Activated naive CD8-positive, alpha-beta T cell treated with anti-CD3 and anti-CD28 coated beads, Interleukin-2, amount 50 U/mL, for 16 hours (primary cell): Measurements from ENCODE around the gene ADGRG1.
"Not testable (repeated sequence)": the region's sequence is repeated elsewhere in the genome, so short reads cannot be mapped to it uniquely, and the experiment has no call there.

Source experiments
- DNase-seq: peaks from one replicate; pipeline ENCODE4 v3.0.0-alpha.2; 2020; ENCODE audit warnings: low read depth, low spot score

ADGRG1 gene

DNA sequence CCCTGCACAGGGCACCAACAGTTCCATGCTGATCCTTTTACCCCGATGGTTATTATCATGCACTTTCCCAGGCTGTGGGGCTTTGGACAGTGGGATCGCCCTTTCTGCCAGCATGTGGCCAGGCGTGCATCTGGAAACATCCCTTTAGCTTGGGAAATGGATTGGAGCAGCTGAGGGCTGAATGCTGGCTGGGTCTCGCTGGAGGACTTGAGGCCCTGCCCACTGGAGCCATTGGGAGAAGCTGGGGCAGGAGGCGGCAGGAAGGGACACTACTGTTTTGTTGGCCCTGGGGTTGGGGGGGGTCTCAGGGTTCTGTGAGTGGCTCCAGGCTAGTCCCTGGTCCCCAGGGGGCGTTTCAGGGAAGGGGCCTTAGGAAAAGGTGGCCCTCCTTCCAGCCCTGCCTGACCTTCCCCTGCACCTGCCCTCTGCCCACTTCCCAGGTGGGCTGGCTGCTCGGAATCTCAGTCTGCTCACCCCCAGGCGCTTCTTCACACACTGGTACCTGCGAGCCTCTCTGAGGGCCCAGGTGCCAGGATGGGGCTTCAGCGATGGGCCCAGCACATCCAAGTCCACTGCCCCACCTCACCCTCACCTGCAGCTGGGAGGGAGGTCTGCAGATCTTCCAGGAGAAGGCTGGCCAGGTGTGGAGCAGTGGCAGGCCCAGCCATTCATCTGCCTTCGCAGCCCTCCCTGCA lies 38.1 kb downstream of the ADGRG1 start:
- DNase-seq: no peak

DNA sequence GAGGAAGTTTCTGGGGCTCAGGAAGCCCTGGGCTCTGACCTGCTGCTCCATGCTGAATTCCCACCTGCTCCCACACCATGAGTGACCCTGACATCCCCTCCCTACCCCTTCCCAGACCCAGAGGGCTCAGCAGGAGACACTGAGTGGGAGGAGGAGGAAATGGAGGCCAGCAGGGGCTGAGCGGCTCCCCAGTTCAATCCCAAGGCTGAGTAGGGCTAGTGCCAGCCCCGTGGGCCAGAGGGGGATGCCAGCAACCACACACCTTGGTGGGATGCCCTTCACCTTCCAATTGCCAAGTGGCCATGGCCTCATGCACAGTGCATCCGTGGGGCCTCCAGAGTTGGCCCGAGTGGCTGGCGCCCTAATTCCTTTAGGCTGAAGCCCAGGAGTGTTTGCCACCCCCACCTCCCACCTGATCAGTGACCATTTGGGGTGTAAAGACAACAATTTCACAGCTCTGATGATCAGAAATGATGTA lies 38.7 kb downstream of the ADGRG1 start:
- no peak for DNase-seq

DNA sequence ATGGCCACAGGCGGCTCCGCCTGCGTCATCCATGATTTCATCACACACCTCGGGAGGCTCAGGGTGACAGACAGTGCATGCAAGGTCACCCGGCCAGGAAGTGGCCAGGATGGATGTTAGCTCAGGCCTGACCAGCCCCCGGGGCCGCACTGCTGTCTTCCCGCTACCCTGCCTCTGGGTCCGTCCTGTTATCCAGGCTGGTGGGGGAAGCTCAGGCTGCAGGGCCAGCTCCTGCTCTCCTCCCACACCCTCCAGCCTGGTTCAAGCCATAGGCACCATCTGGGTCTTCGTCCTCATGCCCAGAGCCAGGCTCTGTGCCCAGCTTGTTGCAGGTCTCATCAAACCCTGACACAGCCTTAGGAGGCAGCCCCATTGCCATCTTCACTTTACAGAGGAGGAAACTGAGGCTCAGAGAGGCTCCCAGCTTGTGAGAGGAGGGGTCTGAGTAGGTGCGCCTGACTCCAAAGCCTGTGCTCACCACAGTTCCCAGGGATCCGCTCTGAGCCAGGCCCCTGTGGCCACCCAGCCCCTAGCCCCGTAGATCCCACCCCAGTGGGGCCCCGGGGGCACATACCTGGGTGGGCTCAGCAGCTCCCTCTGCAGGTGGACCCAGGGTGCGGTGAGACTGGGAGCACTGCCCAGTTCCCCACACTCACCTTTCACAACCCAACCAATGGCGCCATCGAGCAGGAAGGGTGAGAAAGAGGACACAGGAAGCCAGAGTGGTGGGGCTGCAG lies 39.3 kb downstream of the ADGRG1 start:
- DNase-seq: no peak

DNA sequence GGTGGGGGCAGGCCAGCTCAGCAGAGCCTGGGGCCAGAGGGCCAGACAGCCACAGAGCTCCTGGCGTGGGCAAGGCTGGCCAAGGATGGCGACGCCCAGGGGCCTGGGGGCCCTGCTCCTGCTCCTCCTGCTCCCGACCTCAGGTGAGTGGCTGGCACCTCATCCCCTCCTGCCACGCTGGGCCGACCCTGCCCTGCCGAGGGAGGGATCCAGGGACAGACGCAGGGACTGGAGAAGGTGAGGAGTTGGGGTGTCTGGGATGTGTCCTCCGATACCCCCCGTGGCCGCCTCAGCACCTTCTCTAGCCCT lies 39.8 kb downstream of the ADGRG1 start, which contains the start of gene ADGRG3:
TSS of gene ADGRG3 (plus strand) at position 44 of the 309 bp plus-strand sequence. CDS start at position 86, 42 bp downstream.
- DNase-seq: no peak

DNA sequence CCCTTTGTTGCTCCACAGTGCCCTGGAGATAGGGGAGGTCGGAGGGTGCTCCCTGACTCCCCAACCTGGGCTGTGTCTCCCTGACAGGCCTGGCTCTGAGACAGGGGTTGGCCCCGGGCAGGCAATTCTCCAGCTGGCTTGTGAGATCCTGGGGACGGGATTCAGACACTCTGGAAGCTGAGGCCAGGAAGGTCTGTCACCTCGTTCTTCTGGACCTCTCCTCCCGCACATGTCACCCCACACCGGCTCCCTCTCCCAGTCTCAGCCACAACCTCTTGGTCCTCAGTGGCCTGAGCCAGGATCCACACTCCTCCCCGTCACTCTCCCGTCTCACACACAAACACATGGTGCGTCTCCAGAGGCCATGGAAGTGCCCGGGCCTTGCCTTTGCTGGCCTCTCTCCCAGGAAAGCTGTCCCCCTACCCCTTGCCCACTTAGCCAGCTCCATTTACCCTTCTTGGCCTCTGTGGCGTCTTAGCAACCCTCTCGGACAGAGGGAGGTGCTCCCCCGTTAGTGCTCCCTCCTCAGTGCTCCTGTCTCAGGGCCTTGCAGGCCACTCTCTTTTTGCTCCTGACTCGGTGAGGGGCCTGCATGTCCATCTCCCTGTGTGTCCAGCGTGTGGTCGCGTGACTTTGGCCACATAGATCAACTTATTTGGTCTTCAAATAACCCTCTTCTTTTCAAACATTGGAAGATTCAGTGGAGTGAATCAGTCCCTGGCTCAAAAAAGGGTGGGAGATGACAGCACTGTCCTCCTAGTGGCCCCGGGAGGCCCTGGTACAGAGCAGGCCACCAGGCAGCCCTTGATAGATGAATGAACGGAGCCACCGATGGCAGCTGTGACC lies 40.4 kb downstream of the ADGRG1 start:
- no peak for DNase-seq

DNA sequence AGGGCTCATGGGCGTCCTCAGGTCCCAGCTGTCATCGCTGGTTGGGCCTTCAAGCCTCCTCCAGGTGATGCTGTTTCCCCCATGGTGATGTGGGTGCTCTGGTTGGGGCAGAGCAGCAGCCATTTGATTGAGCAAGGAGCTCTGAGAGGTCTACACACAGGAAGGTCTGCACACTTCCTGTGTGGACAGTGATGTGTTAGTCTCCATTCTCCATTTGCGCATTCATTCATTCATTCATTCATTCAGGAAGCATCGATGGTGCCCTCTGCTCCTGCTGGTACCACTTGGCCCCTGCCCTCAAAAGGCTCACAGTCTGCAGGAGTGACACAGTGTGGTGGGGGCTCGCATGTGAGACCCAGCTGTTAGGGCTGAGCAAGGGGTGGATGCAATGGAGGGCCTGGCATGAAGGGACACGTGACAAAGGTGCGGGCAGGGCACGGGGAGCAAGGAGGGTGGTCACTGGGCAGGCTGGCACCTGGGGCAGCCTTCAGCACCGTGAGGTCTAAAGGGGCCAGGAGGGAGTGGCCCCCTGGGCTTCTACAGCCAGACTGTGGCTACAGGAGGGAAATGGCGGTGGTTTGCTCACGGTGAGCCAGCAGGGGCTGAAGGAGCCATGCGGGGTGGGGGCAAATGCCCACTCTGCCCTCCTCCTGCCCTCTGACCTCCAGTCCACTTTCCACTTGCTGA lies 41.2 kb downstream of the ADGRG1 start:
- DNase-seq: no peak

DNA sequence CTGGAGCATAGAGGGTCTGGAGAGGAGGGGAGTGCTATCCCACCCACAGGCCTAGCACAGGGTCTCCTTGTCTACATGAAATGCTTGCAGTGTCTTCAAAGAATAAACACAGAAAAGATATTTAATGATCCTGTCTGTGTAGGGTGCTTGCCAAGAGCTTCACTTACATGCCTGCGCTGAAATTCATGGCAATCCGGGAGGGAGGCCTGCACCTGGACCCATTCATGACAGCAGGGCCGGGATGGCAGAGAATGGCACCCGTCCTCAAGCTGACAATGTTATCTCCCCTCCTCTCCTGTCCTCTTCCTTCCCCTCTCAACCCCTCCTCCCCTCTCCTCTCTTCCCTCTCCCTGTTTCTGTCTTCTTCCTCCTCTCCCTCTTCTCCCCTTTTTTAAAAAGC lies 41.8 kb downstream of the ADGRG1 start:
- no peak for DNase-seq

DNA sequence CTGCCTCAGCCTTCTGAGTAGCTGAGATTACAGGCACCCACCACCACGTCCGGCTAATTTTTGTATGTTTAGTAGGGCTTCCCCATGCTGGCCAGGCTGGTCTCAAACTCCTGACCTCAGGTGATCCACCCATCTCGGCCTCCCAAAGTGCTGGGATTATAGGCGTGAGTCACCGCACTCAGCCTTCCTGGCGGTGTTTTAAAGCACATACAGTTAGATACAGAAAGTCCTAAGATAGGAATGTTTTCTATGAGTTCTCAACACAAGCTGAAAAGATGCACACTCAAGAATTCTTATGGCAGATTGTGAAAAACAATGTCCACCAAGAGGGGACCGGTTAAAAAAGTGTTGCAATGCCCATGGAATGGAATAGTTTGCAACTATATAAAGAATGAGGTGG lies 43.0 kb downstream of the ADGRG1 start:
- DNase-seq: not testable (repeated sequence)

DNA sequence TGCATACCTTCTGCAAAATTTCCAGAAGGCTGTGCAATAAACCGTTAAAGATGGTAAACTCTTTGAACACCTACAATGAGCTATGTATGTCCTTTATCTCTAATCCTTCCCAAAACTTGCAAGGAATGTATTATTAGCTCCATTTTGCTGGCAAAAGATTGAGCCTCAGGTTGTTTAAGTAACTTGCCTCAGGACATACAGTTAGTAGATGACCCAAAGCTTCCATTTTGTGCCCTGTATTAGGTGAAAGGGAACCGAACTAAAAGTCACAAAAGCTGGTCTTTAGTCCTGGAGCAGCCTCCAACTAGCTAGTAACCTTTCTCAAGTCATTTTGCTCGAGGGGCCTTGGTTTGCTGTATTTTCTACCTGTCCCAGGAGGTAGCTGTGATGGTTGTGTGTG lies 44.0 kb downstream of the ADGRG1 start:
- DNase-seq: no peak

DNA sequence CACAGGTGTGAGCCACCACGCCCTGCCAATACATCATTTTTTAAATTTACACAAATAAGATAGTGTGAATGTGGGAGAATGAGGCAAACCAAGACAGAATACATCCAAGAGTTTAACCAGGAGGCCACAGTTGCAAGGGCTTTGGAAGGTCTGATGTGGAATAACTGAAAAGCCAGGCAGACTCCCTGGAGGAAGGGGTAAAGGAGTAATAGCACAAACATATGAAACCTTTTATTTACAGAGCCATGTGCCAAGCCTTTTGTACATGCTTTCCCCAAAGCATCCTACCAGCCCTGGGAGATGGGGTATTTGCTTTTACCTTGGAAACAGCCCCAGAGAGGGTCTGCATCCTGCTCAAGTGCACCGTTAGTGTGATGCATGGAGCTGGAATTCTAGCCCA lies 44.4 kb downstream of the ADGRG1 start:
- DNase-seq: no peak

DNA sequence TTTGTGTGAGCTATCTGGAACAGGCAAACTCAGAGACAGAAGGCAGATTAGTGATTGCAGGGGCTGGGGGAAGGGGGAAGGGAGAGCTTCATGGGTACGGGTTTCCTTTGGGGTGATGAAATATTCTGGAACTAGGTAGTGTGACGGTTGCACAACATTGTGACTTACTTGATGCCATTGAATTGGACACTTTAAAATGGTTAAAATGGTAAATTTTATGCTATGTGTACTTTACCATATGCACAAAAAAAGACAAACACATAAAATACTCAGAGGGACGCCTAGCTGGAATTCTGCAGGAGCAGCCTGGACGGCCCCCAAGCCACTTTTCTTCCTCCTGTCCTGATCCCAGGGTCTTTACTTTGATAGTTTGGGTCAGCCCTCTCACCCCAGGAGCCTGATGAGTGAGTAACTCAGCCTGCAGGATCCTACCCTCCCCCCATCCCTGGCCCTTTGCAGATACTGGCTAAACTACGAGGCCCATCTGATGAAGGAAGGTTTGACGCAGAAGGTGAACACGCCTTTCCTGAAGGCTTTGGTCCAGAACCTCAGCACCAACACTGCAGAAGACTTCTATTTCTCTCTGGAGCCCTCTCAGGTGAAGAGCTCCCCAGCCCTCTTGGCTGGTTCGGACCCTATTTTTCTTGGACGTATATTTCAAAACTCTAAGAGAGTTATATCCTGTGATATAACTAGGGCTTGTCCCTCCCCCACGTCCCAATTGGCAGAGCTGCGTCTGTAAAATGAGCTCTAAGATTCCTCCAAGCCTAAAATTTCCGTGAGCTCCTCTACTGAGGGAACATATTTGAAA lies 47.5 kb downstream of the ADGRG1 start:
- no peak for DNase-seq

DNA sequence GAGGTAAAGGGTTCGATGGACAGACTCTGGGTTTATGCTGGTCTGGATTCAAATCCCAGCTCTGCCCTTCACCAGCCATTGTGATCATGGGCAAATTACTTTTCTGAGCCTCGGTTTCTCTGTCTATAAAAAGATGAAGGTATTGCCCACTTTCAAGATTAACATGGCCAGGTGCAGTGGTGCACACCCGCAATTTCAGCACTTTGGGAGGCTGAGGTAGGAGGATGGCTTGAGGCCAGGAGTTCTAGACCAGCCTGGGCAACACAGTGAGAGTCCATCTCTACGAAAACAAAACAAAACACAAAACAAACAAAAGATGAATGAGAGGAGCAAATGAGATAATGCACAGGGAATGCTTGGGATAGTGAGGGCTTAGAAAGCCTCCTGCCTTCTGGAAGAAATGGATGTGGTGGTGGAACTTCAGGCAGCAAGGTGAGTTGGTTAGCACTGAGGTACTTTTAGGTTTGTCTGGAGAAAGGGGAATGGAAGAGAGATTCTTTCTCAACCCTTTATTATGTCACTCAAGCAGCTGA lies 48.2 kb downstream of the ADGRG1 start:
- DNase-seq: no peak

DNA sequence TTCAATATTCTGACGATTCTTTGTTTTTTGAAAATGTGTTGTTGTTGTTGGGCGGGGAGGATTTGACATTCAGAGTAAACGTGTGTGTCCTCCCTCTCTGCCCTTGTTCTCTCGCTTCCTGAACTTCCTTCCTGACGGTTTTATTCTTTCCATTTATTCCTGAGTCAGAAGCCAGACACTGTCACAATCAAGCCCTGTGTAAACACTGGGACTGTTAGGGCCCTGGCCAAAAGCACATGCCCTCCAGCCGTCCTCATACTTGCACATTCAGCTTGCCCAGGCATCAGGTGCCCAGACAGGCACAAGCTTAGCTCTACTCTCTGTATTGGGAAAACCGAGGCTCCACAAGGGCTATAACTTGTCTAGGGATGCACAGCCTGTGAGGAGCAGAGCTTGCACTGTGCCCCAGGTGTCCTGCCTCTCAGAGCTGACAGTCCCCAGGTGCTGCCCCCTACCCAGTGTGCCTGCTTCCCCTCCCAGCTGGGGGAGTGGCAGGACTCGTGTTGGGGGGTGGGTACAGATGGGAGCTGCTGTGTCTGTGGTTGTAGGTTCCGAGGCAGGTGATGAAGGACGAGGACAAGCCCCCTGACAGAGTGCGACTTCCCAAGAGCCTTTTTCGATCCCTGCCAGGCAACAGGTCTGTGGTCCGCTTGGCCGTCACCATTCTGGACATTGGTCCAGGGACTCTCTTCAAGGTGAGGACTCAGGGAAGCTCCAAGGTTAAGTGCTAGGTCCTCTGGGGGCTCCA lies 49.4 kb downstream of the ADGRG1 start:
- DNase-seq: no peak

DNA sequence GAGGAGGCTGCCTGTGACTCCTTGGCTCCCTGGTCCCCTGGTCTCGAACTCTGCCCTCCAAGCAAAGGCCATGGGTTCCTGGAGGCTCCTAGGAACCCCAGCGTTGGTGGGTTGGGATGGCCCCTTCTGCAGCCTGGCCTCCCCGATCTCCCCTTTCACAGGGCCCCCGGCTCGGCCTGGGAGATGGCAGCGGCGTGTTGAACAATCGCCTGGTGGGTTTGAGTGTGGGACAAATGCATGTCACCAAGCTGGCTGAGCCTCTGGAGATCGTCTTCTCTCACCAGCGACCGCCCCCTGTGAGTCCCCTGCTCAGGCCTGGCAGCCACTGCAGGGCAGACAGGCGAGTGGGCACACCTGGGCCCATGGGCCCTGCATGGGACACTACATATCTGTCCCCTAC lies 50.6 kb downstream of the ADGRG1 start:
- DNase-seq: no peak

DNA sequence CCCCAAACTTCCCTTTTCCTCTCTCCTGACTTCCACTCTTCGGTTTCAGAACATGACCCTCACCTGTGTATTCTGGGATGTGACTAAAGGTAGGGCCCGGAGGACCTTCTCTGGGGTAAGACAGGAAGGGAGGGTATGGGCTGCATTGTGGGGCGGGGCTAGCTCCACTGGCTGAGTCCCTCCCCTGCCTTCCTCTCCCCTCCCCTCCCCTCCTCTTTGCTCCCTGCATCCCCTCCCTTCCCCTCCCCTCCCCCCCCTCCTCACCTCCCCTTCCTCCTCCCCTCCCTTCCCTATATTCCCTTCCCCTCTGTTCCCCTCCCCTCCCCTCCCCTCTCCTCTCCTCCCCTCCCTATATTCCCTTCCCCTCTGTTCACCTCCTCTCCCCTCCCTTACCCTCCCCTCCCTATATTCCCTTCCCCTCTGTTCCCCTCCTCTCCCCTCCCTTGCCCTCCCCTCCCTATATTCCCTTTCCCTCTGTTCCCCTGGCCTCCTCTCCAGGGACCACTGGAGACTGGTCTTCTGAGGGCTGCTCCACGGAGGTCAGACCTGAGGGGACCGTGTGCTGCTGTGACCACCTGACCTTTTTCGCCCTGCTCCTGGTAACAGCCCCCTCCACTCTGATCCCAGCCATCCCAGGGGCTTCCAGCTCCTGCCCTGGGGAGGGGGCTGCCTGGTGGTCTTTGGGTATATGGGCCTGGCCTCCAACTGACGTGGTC lies 51.5 kb downstream of the ADGRG1 start:
- no peak for DNase-seq

DNA sequence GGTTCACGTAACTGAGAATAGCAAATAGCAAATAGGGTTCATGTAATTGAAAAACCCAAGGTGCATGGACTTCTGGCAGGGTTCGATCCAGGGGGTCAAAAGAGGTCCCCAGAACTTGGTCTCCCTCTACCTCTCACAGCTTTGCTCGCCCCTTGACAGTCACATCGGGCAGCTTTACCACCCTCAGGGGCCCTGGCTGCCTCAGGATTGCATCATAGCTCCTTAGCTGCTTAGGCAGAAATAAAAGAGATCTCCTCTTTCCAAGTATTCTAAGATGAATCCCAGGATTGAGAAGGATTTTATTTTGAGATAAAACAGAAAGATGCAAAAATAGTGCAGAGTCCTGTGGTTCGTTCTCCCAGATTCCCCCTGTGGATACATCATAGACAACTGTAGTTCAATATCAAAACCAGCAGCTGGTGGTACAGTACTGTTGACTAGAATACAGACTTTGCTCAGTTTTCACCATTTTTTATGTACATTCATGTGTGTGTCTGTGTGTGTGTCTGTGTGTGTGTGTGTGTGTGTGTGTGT lies 52.5 kb downstream of the ADGRG1 start:
- no peak for DNase-seq

DNA sequence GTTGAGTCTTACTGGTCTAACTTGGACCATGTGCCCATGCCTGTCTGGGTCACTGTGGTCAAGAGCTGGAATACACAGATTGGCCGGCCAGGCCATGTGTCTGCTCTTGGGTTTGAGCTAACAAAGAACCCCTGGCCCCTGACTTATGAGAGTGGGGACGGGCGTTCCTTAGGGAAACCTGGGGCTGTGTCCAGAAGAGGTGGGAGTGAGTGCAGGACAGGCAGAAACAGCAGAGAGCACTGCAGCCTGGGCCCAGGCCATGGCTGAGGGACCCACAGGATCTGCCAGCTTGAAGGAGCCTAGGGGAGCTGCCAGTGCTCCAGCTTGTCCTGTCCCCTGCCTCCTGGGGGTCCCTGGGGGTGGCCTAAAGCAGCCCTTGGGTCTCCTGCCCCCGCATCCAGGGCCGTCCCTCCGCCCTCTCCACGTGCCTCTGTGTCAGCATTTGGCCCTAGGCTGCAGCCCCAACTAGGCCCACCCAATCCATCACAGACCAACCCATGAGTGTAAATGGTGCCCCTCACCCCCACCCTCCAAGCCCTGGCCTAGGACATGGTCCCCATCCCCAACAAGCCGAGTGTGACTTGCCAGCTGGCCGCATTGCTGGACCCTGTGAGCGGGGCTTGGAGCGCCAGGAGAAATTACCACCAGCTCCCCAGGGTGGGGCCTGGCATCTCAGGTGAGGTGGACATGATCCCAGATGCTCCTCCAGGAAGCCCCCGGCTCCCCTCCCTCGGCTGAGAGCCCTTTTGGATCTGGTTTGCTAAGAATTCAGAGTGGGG lies 53.7 kb downstream of the ADGRG1 start:
- DNase-seq: no peak
